ENCODE data around the gene PPM1H.

- TF ChIP-seq, protein P1, sequence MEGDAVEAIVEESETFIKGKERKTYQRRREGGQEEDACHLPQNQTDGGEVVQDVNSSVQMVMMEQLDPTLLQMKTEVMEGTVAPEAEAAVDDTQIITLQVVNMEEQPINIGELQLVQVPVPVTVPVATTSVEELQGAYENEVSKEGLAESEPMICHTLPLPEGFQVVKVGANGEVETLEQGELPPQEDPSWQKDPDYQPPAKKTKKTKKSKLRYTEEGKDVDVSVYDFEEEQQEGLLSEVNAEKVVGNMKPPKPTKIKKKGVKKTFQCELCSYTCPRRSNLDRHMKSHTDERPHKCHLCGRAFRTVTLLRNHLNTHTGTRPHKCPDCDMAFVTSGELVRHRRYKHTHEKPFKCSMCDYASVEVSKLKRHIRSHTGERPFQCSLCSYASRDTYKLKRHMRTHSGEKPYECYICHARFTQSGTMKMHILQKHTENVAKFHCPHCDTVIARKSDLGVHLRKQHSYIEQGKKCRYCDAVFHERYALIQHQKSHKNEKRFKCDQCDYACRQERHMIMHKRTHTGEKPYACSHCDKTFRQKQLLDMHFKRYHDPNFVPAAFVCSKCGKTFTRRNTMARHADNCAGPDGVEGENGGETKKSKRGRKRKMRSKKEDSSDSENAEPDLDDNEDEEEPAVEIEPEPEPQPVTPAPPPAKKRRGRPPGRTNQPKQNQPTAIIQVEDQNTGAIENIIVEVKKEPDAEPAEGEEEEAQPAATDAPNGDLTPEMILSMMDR (conservative IDR thresholded peaks at IDR 0.05; ENCODE audit: low read depth, low read length), result no peak
- TF ChIP-seq EZH2 (IDR thresholded peaks at IDR 0.05; ENCODE audit: borderline replicate concordance, low read depth, low read length, poor library complexity, severe bottlenecking), result no peak
Observed at GRCh38 chr12:62618930-62619329, 316.0 kb downstream of the PPM1H start.

Data from A673 (cell line).